ENCODE measurements around the gene SRSF12.
"Not testable (repeated sequence)": the region's sequence is repeated elsewhere in the genome, so short reads cannot be mapped to it uniquely, and the experiment has no call there.

Gene SRSF12

DNA sequence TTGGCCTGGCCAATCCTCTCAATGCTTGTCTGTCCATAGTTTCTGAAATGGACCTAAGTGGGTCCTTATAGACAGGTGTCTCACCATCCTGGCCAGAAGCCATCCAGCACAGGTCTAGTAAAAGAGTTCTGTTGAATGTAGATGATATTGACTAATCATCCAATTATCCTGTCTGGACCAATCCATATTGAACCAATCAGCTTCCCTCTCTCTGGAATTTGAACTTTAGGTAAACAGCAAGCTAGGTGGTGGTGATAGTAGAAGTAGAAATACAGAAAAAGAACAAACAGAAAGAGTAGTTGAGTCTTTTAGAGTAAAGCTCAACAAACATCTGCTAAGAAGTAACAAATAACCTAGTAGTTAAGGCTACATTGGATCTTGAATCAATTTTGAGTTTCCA, 46.8 kb downstream of the SRSF12 start:
- no peak for DNase-seq (ENCODE audit: low read depth)

DNA sequence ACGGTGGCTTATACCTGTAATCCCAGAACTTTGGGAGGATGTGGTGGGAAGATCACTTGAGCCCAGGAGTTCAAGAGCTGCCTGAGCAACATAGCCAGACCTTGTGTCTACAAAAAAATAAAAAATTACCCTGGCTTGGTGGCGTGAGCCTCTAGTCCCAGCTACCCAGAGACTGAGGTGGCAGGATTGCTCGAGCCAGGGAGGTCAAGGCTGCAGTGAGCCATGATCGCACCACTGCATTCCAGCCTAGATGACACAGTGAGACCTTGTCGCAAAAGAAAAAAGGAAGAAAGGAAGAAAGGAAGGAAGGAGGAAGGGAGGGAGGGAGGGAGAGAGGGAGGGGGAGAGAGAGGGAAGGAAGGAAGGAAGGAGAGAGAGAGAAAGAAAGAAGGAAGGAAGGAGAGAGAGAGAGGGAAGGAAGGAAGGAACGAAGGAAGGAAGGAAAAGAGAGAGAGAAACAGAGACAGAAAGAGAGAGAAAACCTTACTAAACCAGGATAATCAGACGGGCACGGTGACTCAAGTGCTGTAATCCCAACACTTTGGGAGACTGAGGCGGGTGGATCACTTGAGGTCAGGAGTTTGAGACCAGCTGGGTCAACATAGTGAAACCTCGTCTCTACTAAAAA, 48.2 kb downstream of the SRSF12 start:
- no peak for DNase-seq (ENCODE audit: low read depth)

- no peak for DNase-seq (ENCODE audit: low read depth)
Measured at GRCh38 chr6:89068695-89069094, 49.2 kb downstream of the SRSF12 start.

- no peak for DNase-seq (ENCODE audit: low read depth)
Measured at GRCh38 chr6:89067796-89068195, 50.1 kb downstream of the SRSF12 start.

- DNase-seq (ENCODE audit: low read depth) = no peak
Measured at GRCh38 chr6:89066940-89067646, 50.8 kb downstream of the SRSF12 start.

DNA sequence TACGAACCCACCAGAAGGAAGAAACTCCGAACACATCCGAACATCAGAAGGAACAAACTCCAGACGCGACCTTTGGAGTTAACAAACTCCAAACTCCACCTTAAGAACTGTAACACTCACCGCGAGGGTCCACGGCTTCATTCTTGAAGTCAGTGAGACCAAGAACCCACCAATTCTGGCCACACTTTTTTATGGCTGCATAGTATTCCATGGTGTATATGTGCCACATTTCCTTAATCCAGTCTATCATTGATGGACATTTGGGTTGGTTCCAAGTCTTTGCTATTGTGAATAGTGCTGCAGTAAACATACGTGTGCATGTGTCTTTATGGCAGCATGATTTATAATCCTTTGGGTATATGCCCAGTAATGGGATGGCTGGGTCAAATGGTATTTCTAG, 51.8 kb downstream of the SRSF12 start:
- DNase-seq (ENCODE audit: low read depth) = not testable (repeated sequence)

- not testable (repeated sequence) for DNase-seq (ENCODE audit: low read depth)
Measured at GRCh38 chr6:89064931-89065330, 52.9 kb downstream of the SRSF12 start.

DNA sequence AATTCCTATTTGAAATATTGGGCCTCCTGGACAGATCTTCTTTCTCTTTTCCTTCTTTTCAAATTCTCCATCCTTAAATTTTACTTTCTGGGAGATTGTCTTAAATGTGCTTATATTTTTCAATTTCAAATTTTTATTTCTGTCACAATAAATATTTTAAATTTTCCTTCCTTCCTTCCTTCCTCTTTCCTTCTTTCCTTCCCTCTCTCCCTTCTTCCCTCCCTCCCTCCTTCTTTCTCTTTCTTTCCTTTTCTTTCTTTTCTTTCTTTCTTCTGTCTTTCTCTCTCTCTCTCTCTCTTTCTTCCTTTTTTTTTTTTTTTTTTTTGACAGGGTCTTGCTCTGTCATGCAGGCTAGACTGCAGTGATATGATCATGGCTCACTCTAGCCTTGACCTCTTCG, 54.0 kb downstream of the SRSF12 start:
- DNase-seq (ENCODE audit: low read depth) = no peak

DNA sequence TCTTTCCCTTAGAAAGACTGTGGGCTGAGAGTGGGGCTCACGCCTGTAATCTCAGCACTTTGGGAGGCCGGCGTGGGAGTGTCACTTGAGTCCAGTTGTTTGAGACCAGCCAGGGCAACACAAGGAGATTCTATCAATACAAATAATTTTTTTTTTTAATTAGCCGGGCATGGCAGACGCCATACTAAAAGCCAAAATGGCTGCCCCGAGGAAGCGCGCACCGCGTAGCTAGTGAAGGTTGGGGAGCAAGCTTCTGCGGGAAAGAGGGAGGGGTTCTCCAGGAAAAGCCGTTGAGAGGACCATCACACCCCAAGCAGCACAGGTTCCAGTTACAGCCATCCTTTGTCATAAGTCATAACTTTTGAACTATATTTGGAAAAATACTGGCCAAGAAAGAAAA, 58.6 kb downstream of the SRSF12 start:
- DNase-seq (ENCODE audit: low read depth) = no peak

DNA sequence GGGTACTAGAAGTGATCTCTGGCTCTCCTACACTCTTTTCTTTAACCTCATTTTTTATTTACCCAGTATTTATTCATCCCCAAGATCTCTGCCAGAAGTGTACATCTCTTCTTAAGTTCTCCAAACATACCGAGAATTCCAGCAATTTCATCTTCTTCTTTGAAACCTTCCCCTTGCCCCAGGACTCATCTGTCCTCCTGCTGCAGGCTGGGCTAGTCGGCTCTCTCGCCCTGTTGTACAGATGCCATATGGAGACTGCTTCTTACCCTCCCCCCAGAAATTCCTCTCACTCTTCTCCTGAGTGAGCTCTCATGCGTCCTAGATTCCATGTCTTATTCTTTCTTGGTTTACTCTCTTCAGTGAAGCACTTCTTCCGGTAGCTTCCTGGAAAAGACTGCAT, 59.2 kb downstream of the SRSF12 start:
- no peak for DNase-seq (ENCODE audit: low read depth)

DNA sequence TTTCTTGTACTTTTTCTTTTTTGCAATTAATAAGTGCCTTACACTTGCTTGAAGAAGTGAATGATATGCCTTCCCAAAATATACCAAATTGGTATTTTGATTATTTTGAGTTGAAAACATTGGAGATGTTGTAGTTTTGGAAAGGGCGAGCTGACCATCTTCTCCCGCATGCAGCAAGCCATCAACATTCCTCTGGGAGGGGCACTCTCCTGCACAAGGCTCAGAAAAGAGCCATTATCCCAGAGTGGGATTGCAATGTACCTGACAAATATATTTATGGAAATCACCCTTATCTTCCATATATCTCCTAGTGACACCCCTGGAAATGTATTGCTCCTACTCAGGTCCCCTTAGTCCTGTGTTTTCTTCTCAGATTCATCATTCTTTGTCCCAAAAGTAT, 60.1 kb downstream of the SRSF12 start:
- no peak for DNase-seq (ENCODE audit: low read depth)

GRCh38 chr6:89054208-89054607, 63.7 kb downstream of the SRSF12 start:
- DNase-seq (ENCODE audit: low read depth) = no peak

DNA sequence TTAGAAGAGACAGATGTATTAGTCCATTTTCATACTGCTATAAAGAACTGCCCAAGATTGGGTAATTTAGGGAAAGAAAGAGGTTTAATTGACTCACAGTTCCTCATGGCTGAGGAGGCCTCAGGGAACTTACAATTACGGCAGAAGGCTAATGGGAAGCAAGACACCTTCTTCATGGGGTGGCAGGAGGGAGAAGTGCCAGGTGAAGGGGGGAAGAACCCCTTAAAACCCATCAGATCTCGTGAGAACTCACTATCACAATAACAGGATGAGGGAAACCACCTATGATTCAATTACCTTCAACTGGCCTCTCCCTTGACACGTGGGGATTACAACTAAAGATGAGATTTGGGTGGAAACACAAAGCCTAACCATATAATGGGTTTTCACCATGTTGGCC, 66.2 kb downstream of the SRSF12 start:
- no peak for DNase-seq (ENCODE audit: low read depth)

DNA sequence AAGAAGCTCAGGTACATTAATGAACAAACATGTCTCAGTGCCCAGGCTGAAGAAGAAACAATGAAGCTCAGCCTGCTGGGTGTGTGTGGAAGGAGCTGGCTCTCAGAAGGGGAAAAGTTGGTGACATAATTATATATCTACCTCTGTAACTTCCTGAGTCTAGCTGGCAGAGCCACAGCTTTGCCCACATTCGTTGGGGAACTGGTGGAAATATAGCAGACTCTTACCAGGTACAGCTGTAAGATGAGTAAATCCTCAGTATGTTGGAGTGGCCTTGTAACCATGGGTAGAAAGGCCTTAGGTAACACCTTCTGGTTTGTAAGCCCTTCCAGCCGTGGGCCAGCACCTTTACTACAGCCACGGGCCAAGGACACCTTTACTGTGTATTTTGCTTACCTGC, 67.2 kb downstream of the SRSF12 start:
- no peak for DNase-seq (ENCODE audit: low read depth)

GRCh38 chr6:89050155-89050554, 67.7 kb downstream of the SRSF12 start:
- no peak for DNase-seq (ENCODE audit: low read depth)

DNA sequence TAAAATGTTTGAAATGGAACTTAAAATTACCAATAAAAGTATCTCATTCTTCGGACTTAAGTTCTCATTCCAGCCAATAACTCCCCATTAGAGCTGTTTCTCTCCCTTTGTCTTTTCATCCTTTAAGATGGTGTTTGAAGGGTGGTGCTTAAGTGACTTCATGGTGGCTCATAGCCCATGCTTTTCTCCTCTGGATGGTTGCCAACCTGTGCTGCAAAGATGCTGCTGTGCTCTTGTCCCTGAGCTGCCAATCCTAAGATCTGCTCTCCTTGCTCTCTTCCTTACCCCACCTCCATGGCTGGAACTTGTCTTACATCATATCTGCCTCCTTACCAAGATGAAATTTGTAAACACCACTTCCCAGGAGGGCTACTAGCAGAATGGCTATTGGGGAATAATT, 68.9 kb downstream of the SRSF12 start:
- no peak for DNase-seq (ENCODE audit: low read depth)

DNA sequence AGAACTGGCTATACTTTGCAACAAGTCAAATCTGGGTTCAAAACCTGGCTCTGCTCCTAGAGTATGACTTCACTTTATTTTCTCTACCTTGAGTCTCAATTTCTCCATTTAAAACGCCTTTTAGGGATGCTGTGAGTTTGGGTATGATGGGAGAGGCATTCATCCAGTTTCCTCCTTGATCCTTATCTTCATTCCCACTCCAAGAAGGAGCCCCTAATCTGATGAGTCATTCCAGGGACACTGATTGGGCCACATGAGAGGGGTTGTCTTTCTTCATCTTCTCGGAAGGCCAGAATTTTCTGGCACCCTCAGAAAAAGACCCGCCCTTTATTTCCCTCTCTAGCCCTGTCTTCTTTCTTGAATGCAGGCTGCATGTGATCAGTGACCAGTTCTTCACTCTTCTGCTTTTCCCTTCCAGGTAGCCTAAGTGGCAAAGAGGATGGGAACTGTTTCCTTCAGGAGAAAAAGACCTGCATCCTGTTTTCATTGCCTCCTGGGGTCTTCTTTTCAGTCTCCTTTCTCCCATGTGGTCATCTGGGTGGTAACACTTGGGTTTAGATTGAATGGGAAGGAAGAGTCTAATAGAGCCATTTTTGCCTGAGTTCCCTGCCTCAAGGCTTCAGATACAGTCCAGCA, 69.5 kb downstream of the SRSF12 start:
- no peak for DNase-seq (ENCODE audit: low read depth)

- no peak for DNase-seq (ENCODE audit: low read depth)
Measured at GRCh38 chr6:89047473-89047872, 70.4 kb downstream of the SRSF12 start.

Data from CMK (cell line).